Embryonic facial prominence (tissue), 1 donor: ENCODE data around the gene CYB5A.
"Not testable (repeated sequence)": the region's sequence is repeated elsewhere in the genome, so short reads cannot be mapped to it uniquely, and the experiment has no call there.

Experiments
- DNase-seq: peaks from one replicate; pipeline ENCODE4 v3.0.0-alpha.2; 2016; ENCODE audit errors: extremely low spot score

Gene CYB5A

DNA sequence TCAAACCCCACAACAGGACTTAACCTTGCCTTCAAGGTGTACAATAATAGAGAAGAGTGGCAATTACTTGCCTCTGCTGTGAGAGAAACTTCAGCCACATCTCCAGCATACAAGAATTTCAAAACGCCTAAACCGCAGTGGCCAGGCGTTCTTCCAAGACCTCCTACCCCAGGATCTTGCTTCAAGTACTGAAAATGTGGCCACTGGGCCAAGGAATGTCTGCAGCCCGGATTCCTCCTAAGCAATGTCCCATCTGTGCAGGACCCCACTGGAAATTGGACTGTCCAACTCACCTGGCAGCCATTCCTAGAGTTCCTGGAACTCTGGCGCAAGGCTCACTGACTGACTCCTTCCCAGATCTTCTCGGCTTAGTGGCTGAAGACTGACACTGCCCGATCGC lies 2.8 kb upstream of the CYB5A start:
- no peak for DNase-seq

- DNase-seq: not testable (repeated sequence)
Observed at GRCh38 chr18:74292982-74293381, 1.2 kb upstream of the CYB5A start.

GRCh38 chr18:74292541-74292858 lies 737 bp upstream of the CYB5A start:
- DNase-seq: no peak

- no peak for DNase-seq
Observed at GRCh38 chr18:74291472-74291770, 342 bp downstream of the CYB5A start.

DNA sequence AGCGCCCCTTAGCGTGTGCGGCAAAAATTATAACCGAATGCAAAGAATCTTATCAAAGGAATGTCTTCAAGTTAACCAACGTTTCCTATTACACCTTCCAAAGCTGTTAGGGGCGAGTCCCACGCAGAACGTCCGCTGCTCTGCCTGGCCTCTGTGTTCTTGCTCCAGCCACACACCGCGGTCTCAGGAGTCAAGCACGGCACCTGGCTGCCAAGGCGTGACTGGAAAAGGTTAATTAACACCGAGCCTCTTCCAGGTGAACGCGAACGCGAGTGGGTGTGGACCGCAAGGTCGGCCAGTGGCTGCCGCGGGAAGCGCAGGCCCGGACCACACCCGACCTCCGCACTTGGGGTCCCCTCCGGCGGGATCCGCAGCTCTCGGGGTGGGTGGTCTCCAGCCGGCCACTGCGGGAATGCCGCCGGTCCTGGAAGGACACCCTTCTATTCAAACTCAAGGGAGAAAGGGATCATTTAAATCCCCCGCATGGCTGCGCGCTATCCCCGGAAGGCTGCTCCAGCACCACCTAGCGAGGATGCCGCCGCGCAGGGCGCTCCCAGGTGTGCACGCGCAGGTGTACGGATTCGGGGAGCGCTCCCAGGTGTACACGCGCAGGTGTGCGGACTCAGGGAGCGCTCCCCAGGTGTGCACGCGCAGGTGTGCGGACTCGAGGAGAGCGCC lies 830 bp downstream of the CYB5A start:
- DNase-seq: no peak

GRCh38 chr18:74290021-74290420 lies 1.7 kb downstream of the CYB5A start:
- no peak for DNase-seq

DNA sequence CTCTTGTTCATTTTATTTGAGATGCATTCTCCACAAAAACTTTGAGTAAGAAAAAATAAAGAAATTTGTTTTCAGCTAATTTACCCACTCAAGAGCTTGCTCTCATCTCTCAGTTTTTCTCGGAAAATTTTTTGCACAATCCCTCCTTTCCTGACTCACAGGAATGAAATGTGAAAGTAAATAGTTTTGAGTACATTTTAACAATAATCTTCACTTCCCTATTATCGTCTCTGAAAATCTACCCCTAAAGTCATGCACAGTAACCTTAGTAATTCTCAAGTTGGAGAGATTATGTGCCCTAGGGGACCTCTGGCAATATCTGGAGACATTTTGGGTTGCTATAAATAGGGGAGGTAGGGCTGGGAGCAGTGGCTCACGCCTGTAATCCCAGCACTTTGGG lies 2.6 kb downstream of the CYB5A start:
- no peak for DNase-seq

DNA sequence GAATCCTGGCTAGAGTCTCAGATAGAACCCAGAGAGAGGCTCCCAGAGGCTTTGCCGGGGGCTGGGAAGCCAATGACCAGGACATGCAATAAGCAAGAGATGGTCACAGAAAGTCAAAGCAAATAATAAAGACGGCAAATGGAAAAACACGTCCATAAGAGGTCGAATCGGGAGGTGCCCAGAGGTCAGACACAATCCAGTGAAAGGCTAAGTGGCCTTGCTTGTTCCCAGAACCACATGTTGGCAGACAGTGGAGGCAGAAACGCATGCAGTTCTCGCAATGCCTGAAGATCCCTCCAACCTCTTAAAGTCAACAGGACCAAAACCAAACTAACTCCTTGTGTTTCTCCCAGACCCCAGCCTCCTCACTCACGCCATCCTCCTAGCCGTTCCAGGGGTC lies 3.0 kb downstream of the CYB5A start:
- no peak for DNase-seq

DNA sequence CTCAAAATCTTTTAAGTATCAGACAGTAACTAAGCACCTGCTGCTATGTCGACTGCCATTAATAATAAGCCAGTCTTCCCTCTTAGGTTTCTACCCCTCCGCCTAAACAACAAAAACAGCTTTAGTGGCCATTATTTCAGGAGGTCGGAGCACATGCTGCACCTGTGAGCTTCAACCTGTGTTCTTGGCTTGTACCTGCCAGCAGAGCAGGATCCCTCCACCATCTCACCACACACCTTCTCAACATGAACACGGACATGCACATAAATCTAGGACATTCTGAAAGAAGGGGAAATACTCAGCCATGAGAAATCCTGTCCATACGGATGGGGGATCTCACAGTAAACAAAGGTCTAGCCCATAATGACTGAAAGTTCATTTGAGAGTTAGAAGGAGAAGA lies 3.7 kb downstream of the CYB5A start:
- DNase-seq: no peak

DNA sequence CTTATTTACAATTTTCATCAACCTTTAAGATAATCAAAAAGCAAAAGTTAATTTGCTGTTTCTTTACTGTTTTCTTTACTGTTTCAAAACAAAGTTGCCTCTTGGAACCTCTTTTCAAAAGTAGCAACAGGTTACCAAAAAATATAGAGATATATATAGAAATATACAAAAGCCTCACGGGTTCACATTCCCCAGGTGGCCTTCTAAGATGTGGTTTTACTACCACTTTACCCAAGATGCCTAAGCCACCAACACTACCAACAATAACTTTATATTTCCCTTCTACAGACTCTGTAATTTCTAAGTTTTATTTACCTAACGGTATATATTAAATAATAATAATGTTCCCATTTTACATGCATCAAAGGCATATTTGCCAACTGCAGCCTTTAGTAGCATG lies 4.9 kb downstream of the CYB5A start:
- DNase-seq: no peak

GRCh38 chr18:74286106-74286855 lies 5.5 kb downstream of the CYB5A start:
- no peak for DNase-seq

DNA sequence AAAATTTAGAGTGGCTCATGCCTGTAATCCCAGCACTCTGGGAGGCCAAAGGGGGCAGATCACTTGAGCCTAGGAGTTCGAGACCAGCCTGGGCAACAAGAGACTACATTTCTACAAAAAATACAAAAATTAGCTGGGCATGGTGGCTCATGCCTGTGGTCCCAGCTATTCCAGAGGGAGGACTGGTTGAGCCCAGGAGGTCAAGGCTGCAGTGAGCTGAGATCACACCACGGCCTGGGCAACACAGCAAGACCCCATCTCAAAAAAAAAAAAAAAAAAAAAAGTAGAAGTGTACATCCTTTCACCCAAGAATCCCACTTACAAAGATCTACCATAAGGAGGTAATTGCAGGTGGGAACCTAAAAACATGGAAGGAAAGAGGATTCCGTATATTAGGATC lies 6.2 kb downstream of the CYB5A start:
- not testable (repeated sequence) for DNase-seq

DNA sequence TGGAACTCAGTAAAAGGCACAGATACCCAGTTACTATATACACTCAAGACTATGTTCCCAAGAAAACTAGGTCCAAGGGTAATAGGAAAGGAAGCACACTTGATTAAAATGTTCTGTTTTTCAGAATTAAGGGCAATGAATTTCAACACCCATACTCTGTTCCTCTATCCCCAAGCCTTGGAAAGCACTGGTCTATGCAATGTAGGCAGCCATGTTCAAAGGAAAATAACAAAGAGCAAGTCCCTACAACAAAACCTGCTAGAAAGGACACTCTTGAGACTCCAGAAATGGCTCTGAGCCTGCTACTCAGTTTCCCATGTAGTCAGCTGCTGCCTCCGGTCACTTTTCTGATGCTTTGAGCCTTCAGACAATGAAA lies 6.8 kb downstream of the CYB5A start:
- DNase-seq: no peak

- no peak for DNase-seq
Observed at GRCh38 chr18:74284191-74284979, 7.4 kb downstream of the CYB5A start.

DNA sequence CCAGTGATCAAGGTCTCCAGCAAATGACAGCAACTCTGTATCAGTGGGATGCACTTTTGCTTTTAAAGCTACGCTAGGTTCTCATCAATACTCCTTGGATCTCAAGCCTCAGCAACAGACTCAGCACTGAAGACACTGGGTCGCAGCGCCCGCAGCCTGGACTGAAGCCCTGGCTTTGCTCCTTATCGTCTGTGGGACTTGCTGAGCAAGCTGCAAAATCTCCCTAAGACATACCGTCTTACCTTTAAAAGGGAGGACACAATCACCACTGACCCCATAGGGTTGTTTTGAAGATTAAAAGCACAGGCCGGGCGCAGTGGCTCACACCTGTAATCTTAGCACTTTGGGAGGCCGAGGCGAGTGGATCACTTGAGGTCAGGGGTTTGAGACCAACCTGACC lies 8.1 kb downstream of the CYB5A start:
- DNase-seq: no peak

- DNase-seq: no peak
Observed at GRCh38 chr18:74282755-74283554, 8.8 kb downstream of the CYB5A start.

DNA sequence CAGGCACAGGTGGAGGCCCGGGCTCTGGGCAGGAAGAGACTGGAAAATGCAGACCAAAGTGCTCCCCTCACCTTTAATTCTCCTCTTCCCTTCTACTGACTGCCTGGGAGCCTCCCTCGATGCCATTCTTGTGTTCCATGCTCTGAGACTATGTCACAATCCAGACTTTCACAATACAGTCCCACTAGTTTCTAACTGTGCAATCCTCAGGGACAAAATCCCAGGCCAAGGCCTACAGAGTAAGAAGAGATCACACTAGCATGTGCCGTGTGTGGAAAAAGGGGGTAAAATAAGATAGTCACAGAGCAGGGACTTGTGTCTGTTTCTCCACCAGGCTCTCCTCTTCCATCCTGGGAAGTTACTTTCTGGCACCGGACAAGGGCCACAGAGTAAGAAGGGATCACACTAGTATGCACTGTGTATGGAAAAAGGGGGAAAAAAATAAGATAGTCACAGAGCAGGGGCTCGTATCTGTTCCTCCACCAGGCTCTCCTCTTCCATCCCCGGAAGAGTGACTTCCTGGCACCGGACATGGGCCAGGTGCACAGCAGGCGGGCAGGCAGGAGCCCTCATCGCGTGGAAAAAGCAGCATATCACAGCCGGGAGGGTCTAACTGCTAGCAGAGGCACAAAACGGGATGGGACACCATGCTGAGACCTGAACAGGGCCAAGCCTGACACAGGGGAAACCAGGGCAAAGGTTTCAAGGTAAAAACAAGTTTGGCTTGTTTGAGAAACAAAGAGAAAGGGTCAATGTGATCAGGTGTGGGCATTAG lies 9.6 kb downstream of the CYB5A start:
- no peak for DNase-seq

DNA sequence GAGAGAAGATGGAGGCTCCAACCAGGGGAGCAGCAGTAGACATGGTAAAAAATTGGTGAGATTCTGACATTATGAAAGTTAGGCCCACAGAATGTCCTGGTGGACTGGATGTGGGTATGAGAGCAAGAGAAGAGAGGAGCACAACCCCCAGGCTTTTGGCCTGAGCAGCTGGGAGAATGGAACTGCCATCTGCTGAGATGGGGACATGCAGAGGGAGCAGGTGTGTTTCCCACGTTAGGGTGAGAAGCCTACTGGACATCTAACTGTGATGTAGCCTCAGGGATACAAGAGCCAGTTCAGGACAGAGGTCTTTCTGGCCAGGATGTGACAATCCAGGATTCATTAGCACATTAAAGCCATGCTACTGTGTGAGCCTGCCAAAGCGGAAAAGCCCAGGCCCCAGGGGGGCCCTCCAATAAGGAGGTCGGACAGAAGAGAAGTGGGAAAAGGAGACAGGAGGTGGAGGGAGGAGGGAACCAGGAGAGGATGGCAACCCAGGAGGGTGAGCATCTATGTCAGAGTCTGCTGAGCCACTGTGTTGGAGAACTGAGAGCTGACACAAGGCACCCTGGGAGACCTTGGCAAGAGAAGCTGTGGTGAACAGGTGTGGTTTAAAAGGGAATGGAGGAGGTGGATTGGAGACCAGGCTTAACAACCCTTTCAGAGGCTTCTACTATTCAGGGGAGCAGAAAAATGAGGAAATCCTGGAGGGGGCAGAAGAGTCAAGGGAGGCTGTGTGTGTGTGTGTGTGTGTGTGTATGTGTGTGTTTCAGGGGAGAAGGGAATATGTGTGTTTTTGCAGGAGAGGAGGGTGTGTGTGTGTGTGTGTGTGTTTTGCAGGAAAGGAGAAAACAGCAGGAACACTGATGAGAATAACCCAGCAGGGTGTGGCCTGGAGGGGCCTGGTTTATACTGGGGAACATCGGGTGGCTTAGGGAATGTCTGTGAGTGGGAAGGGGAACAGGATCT lies 10.5 kb downstream of the CYB5A start:
- no peak for DNase-seq

GRCh38 chr18:74278983-74279382 lies 12.8 kb downstream of the CYB5A start:
- no peak for DNase-seq

GRCh38 chr18:74278058-74278457 lies 13.7 kb downstream of the CYB5A start:
- DNase-seq: no peak
